ENCODE results near the gene EWSR1.
"Not testable (repeated sequence)": the region's sequence is repeated elsewhere in the genome, so short reads cannot be mapped to it uniquely, and the experiment has no call there.

The EWSR1 gene

GRCh38 chr22:29339381-29340235 is 71.5 kb downstream of the EWSR1 start:
- no peak for DNase-seq

- DNase-seq = no peak
Observed at GRCh38 chr22:29340566-29340965, 72.5 kb downstream of the EWSR1 start.

GRCh38 chr22:29341056-29341848 is 73.2 kb downstream of the EWSR1 start:
- DNase-seq = no peak

GRCh38 chr22:29341849-29342127 is 73.7 kb downstream of the EWSR1 start:
- DNase-seq = no peak

- no peak for DNase-seq
Observed at GRCh38 chr22:29342177-29342576, 74.1 kb downstream of the EWSR1 start.

GRCh38 chr22:29342577-29343312 is 74.7 kb downstream of the EWSR1 start:
- DNase-seq = no peak

- no peak for DNase-seq
Observed at GRCh38 chr22:29343313-29343805, 75.3 kb downstream of the EWSR1 start.

GRCh38 chr22:29344137-29344536 is 76.1 kb downstream of the EWSR1 start:
- DNase-seq = no peak

GRCh38 chr22:29344889-29345288 is 76.8 kb downstream of the EWSR1 start:
- not testable (repeated sequence) for DNase-seq

GRCh38 chr22:29345932-29346331 is 77.9 kb downstream of the EWSR1 start:
- DNase-seq = no peak

- DNase-seq = no peak
Observed at GRCh38 chr22:29346659-29347058, 78.6 kb downstream of the EWSR1 start.

- DNase-seq = no peak
Observed at GRCh38 chr22:29348041-29348440, 80.0 kb downstream of the EWSR1 start.

GRCh38 chr22:29348956-29349355 is 80.9 kb downstream of the EWSR1 start:
- no peak for DNase-seq

Measured in stimulated activated CD4-positive, alpha-beta T cell treated with anti-CD3 and anti-CD28 coated beads, Interleukin-2, amount 100 ng/mL, for 48 hours (primary cell).